Measurements from ENCODE around the gene CEPT1. TPM values are rescaled to one million over a fixed set of nuclear protein-coding genes. Genes with fewer than 3 reads are reported as not detected.

CEPT1 gene
- total and polyA plus RNA-seq, 10 of the 15 experiments (the other 5 are each of a cell fraction or from before 2014, with no cell fraction given) = 29.4 to 77.9 (median 54.8) TPM

- Histone ChIP-seq H3K4me3 (no peak overlapping the region), H3K4me1 (ENCODE audit: control insufficient read depth, insufficient read depth, low read length) (peaks cover 39% of the 10 kb centered on the region), H2AFZ (ENCODE audit: control insufficient read depth, low read depth, low read length) (no peak overlapping the region), H3K9ac (ENCODE audit: control insufficient read depth, insufficient read depth, low read length) (no peak overlapping the region), H4K20me1 (ENCODE audit: control insufficient read depth, insufficient read depth) (no peaks in the 10 kb centered on the region), H3K36me3 (ENCODE audit: control insufficient read depth in 2 of 2, insufficient read depth in 2 of 2, low read length in 1 of 2) (no peaks in the 10 kb centered on the region), H3K4me2 (ENCODE audit: control insufficient read depth, insufficient read depth) (no peak overlapping the region), H3K27me3 (replicated peaks in 1 of 2; ENCODE audit: control insufficient read depth in 2 of 2, insufficient read depth in 2 of 2, low read length in 1 of 2) (no peaks in the 10 kb centered on the region), H3K79me2 (ENCODE audit: control insufficient read depth, insufficient read depth, low read length) (peaks cover 11% of the 10 kb centered on the region), H3K9me3 (replicated peaks; ENCODE audit: control insufficient read depth, insufficient read depth, low read length) (no peaks in the 10 kb centered on the region), H3K27ac (ENCODE audit: control insufficient read depth, insufficient read depth) (no peak overlapping the region)
- ATAC-seq (no peak), FAIRE-seq (no peak), DNase-seq (ENCODE audit: low read depth, low spot score) (no peak)
- 98% methylated on average over 4 of the region's 4 CpGs for WGBS (ENCODE audit: insufficient coverage, insufficient replicate concordance, low lambda C conversion rate, missing lambda C conversion rate)
- TF ChIP-seq USF2 (IDR thresholded peaks at IDR 0.05; ENCODE audit: borderline replicate concordance, low read depth, low read length) = no peak
- TF ChIP-seq SPI1 (IDR thresholded peaks at IDR 0.05; ENCODE audit: borderline replicate concordance, insufficient read depth, low read depth, low read length) = no peak
- no peak for TF ChIP-seq BACH1 (IDR thresholded peaks at IDR 0.05; ENCODE audit: borderline replicate concordance)
- no peak for TF ChIP-seq E2F8 (IDR thresholded peaks at IDR 0.05; ENCODE audit: low read depth, partially characterized antibody)
- no peak for TF ChIP-seq POLR2AphosphoS5 (IDR thresholded peaks at IDR 0.05; ENCODE audit: low read length)
- no peak for TF ChIP-seq PKNOX1 (IDR thresholded peaks at IDR 0.05)
- TF ChIP-seq POLR2AphosphoS2 (IDR thresholded peaks at IDR 0.05; ENCODE audit: low read depth, low read length) = no peak
- TF ChIP-seq KLF5 (IDR thresholded peaks at IDR 0.05; ENCODE audit: partially characterized antibody) = no peak
- no peak for TF ChIP-seq SMAD5 (IDR thresholded peaks at IDR 0.05; ENCODE audit: low read depth)
- TF ChIP-seq LARP7 (IDR thresholded peaks at IDR 0.05) = no peak
- no peak for TF ChIP-seq STAT3 (IDR thresholded peaks at IDR 0.05; ENCODE audit: low read depth, low read length)
- no peak for TF ChIP-seq IKZF1 (conservative IDR thresholded peaks at IDR 0.05)
- TF ChIP-seq YY1 (IDR thresholded peaks at IDR 0.05; ENCODE audit: low read depth, low read length) = no peak
- TF ChIP-seq SIN3A (IDR thresholded peaks at IDR 0.05; ENCODE audit: low read depth, low read length) = no peak
- no peak for TF ChIP-seq ZNF207 (IDR thresholded peaks at IDR 0.05; ENCODE audit: borderline replicate concordance)
- TF ChIP-seq RCOR1 (conservative IDR thresholded peaks at IDR 0.05; ENCODE audit: low read depth, low read length) = no peak
- no peak for TF ChIP-seq IRF4 (IDR thresholded peaks at IDR 0.05; ENCODE audit: low read depth, low read length)
- no peak for TF ChIP-seq ZNF274 (IDR thresholded peaks at IDR 0.05; ENCODE audit: insufficient read depth, insufficient read length)
- no peak for TF ChIP-seq EED (IDR thresholded peaks at IDR 0.05; ENCODE audit: low read depth)
- TF ChIP-seq MYB (IDR thresholded peaks at IDR 0.05; ENCODE audit: borderline replicate concordance, low read depth, low read length) = no peak
- in situ Hi-C loops (cut with MboI) = no loop called here
- SMC1A ChIA-PET (ENCODE audit: uncharacterized antibody, unreplicated experiment) = interaction anchor here (0.8 to 4.6 kb wide), 3 partner anchors 9 to 18 kb away, joined by 3 to 57 read pairs (median 3); no protein-coding TSS in a partner anchor
- CTCF ChIA-PET = interaction anchor here (1.0 kb wide), 1 partner anchor 14 kb away, joined by 4 read pairs; no protein-coding TSS in a partner anchor
- POLR2A ChIA-PET = interaction anchor here (1.0 kb wide), 1 partner anchor 11 kb away, joined by 4 read pairs; no protein-coding TSS in a partner anchor
- BruUV-seq (replicated peaks) = no TSS peak
- RAD21 ChIA-PET (ENCODE audit: unreplicated experiment) = interaction anchor here (0.7 kb wide), 1 partner anchor 62 kb away, joined by 3 read pairs; no protein-coding TSS in a partner anchor
- intact Hi-C loops (cut with micrococcal nuclease; ENCODE audit: unreplicated experiment) = no loop called here
These were observed 69.6 kb downstream of the CEPT1 start for GRCh38 chr1:111209622-111210021.

Measured in GM12878 (cell line).